GM13976 (cell line): ENCODE data around the gene GABRP.

ENCODE experiments used
- DNase-seq: peaks from one replicate; pipeline ENCODE4 v3.0.0; 2012; ENCODE audit warnings: low spot score
- CTCF ChIP-seq: IDR thresholded peaks from 2 replicates; pipeline ENCODE4 v1.5.1; 2012; ENCODE audit warnings: borderline replicate concordance, mild to moderate bottlenecking; ENCODE audit not compliant: insufficient read depth; ENCODE audit errors: extremely low read depth, missing control alignments, control extremely low read depth
- in situ Hi-C: fragments of 300-500 bp; cut with MboI; formaldehyde crosslinking; loops from one replicate; pipeline ENCODE4 v1.12.0; 2022; ENCODE audit warnings: low sequenced_read_pairs, mixed read lengths, inconsistent platforms; ENCODE audit not compliant: unreplicated experiment

GABRP gene

GRCh38 chr5:170741801-170742200 lies 41.7 kb upstream of the GABRP start:
- no peak for TF ChIP-seq CTCF
- DNase-seq, result no peak
- in situ Hi-C loops, result loop anchor here (25.0 kb wide), 1 partner anchor 596 kb away; no protein-coding TSS in a partner anchor

GRCh38 chr5:170743876-170744212 lies 39.7 kb upstream of the GABRP start:
- in situ Hi-C loops, result loop anchor here (25.0 kb wide), 1 partner anchor 593 kb away; no protein-coding TSS in a partner anchor

GRCh38 chr5:170745481-170746071 lies 37.9 kb upstream of the GABRP start:
- in situ Hi-C loops, result loop anchor here (25.0 kb wide), 1 partner anchor 592 kb away; no protein-coding TSS in a partner anchor
- TF ChIP-seq CTCF, result no peak
- peak; percentile 22 for DNase-seq

More at GRCh38 chr5:170743876-170744212, 39.7 kb upstream of the GABRP start:
- no peak for DNase-seq
- no peak for TF ChIP-seq CTCF

- no peak for TF ChIP-seq CTCF
- DNase-seq, result peak; percentile 19
- in situ Hi-C loops, result loop anchor here (25.0 kb wide), 1 partner anchor 591 kb away; no protein-coding TSS in a partner anchor
These were observed 37.2 kb upstream of the GABRP start for GRCh38 chr5:170746075-170746960.

GRCh38 chr5:170746961-170747340 lies 36.6 kb upstream of the GABRP start:
- DNase-seq, result no peak
- no peak for TF ChIP-seq CTCF
- in situ Hi-C loops, result loop anchor here (25.0 kb wide), 1 partner anchor 590 kb away; no protein-coding TSS in a partner anchor

GRCh38 chr5:170747357-170747756 lies 36.2 kb upstream of the GABRP start:
- no peak for TF ChIP-seq CTCF
- in situ Hi-C loops, result loop anchor here (25.0 kb wide), 1 partner anchor 590 kb away; no protein-coding TSS in a partner anchor

More at GRCh38 chr5:170747357-170747756, 36.2 kb upstream of the GABRP start:
- no peak for DNase-seq
